ENCODE measurements around the gene DOCK11. TPM values are rescaled to one million over a fixed set of nuclear protein-coding genes. Genes with fewer than 3 reads are reported as not detected.
A peak's percentile ranks its signal among the peaks of the same experiment; 100 is the strongest.

DOCK11 gene
- total RNA-seq, 1 donor from 2014 or later = 3.8 TPM

DNA sequence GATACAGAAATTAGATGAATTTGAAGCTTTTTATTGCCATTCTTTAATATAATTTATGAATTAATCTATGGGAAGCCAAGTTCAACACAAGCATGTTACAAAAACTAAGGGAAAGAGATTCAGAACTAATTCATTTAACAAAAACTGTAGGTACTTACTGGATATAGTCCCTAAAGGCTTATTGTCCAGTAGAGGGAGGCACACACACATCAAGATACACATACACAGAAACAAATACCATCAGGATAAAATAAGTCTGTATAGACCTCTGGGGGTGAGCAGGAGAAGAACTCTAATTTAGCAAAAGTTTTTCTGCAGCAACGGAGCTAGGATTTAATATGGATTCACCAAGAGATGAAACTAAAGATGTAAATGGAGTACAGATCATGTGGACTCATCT lies 148.8 kb downstream of the DOCK11 start:
- Histone ChIP-seq H3K9me3 (replicated peaks) (no peaks in the 10 kb centered on the region), H3K27ac (replicated peaks) (no peak overlapping the region), H3K27me3 (ENCODE audit: low read depth) (no peaks in the 10 kb centered on the region), H3K4me3 (no peak overlapping the region), H3K4me1 (no peaks in the 10 kb centered on the region), H3K36me3 (no peaks in the 10 kb centered on the region)
- no peak for DNase-seq
- TF ChIP-seq, protein P1, sequence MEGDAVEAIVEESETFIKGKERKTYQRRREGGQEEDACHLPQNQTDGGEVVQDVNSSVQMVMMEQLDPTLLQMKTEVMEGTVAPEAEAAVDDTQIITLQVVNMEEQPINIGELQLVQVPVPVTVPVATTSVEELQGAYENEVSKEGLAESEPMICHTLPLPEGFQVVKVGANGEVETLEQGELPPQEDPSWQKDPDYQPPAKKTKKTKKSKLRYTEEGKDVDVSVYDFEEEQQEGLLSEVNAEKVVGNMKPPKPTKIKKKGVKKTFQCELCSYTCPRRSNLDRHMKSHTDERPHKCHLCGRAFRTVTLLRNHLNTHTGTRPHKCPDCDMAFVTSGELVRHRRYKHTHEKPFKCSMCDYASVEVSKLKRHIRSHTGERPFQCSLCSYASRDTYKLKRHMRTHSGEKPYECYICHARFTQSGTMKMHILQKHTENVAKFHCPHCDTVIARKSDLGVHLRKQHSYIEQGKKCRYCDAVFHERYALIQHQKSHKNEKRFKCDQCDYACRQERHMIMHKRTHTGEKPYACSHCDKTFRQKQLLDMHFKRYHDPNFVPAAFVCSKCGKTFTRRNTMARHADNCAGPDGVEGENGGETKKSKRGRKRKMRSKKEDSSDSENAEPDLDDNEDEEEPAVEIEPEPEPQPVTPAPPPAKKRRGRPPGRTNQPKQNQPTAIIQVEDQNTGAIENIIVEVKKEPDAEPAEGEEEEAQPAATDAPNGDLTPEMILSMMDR (IDR thresholded peaks at IDR 0.05; ENCODE audit: borderline replicate concordance) = peak; percentile 55
- intact Hi-C loops (cut with micrococcal nuclease) = loop anchor here (5.0 kb wide), 1 partner anchor 163 kb away; no protein-coding TSS in a partner anchor

DNA sequence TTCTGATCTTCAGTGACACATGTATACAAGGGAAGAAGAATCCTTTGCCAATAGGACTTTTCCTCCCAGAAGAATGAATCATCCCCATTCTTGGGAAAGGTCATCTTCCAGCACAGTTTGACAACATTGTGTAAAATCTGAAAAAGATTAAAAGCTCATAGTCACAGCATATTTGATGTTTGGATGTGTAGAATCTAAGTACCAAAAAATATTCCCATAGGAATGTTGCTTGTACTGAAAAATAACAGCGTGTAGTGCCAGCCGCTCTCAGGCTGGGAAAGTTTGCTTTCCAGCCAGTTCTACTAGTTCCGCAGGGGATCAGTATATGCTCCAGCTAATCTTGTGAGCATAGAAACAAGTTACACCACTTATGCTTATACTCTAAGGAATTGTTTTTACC lies 157.1 kb downstream of the DOCK11 start:
- Histone ChIP-seq H3K9me3 (replicated peaks) (no peaks in the 10 kb centered on the region), H3K36me3 (no peaks in the 10 kb centered on the region), H3K27ac (replicated peaks) (no peak overlapping the region), H3K4me1 (no peaks in the 10 kb centered on the region), H3K4me3 (no peak overlapping the region), H3K27me3 (ENCODE audit: low read depth) (no peaks in the 10 kb centered on the region)
- intact Hi-C loops (cut with micrococcal nuclease) = no loop called here
- no peak for DNase-seq
- TF ChIP-seq, protein P1 (IDR thresholded peaks at IDR 0.05; ENCODE audit: borderline replicate concordance) = no peak

DNA sequence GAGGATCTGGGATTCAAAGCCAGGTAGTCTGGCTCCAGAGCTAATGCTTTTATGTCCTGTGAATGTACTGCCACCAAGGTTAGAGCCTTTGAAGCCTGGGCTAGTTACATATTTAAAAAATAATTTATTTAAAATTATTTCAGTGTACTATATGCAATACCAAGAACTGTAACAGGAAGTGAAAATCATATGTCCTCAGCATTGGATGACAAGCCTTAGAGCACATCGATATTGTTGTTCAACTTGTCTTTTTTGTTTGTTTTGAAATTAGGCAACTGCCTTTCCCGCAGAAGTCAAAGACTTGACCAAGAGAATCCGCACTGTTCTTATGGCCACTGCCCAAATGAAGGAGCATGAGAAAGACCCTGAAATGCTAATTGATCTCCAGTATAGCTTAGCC lies 158.7 kb downstream of the DOCK11 start:
- no peaks in the 10 kb centered on the region for H3K36me3 ChIP-seq
- H3K4me1 ChIP-seq = no peaks in the 10 kb centered on the region
- H3K27ac ChIP-seq (replicated peaks) = no peak overlapping the region
- no peak for DNase-seq
- no peak overlapping the region for H3K4me3 ChIP-seq
- TF ChIP-seq, protein P1 (IDR thresholded peaks at IDR 0.05; ENCODE audit: borderline replicate concordance) = no peak
- intact Hi-C loops (cut with micrococcal nuclease) = no loop called here
- no peaks in the 10 kb centered on the region for H3K27me3 ChIP-seq (ENCODE audit: low read depth)
- no peaks in the 10 kb centered on the region for H3K9me3 ChIP-seq (replicated peaks)

DNA sequence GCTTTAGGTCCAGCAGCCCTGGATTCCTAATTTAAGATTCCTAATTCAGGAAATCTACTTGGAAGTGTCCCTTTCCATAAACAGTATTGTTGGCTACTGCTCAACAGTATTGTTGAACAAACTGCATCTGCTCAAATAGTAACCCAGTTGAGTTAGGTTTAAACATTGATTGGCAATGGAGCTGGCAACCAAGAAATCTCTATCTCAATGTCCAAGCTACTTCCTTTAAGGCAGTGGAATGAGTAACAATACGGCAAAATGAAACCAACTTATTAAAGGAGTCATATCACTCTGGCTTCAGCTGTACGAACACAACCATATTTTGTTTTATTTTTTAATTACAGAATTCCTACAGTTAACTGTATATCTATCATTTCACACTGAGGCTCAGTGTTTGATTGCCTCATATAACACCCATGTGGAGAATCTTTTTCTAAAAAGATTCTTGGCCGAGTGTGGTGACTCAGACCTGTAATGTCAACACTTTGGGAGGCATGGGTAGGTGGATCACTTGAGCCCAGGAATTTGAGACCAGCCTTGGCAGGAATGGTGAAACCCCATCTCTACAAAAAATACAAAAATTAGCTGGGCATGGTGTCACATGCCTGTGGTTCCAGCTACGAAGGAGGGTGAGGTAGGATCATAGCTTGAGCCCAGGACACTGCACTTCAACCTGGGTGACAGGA lies 160.1 kb downstream of the DOCK11 start:
- TF ChIP-seq, protein P1 (IDR thresholded peaks at IDR 0.05; ENCODE audit: borderline replicate concordance) = no peak
- Histone ChIP-seq H3K27ac (replicated peaks) (no peak overlapping the region), H3K4me3 (no peak overlapping the region), H3K9me3 (replicated peaks) (no peaks in the 10 kb centered on the region), H3K4me1 (no peaks in the 10 kb centered on the region), H3K27me3 (ENCODE audit: low read depth) (no peaks in the 10 kb centered on the region), H3K36me3 (no peaks in the 10 kb centered on the region)
- DNase-seq = no peak
- intact Hi-C loops (cut with micrococcal nuclease) = no loop called here

DNA sequence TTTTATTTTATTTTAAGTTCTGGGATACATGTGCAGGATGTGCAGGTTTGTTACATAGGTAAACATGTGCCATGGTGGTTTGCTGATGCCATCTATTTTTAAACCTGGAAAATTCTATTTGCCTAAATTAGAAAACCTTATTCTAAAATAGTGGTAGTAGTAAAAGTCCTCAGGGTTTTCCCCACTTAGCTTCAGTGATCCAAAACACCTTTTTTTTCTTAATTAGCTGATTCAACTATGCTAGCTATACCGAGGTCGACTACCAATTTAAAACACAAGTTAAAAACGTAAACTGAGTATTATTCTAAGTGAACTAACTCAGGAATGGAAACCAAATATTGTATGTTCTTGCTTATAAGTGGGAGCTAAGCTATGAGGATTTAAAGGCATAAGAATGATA lies 161.8 kb downstream of the DOCK11 start:
- intact Hi-C loops (cut with micrococcal nuclease) = no loop called here
- H3K4me1 ChIP-seq = no peaks in the 10 kb centered on the region
- no peak overlapping the region for H3K4me3 ChIP-seq
- DNase-seq = no peak
- H3K27ac ChIP-seq (replicated peaks) = no peak overlapping the region
- TF ChIP-seq, protein P1 (IDR thresholded peaks at IDR 0.05; ENCODE audit: borderline replicate concordance) = no peak
- no peaks in the 10 kb centered on the region for H3K9me3 ChIP-seq (replicated peaks)
- H3K36me3 ChIP-seq = no peaks in the 10 kb centered on the region
- no peaks in the 10 kb centered on the region for H3K27me3 ChIP-seq (ENCODE audit: low read depth)

Measured in left ventricle myocardium inferior (tissue), 1 donor.